HepG2 (cell line): Measurements from ENCODE around the gene LAPTM4A. TPM values are rescaled to one million over a fixed set of nuclear protein-coding genes. Genes with fewer than 3 reads are reported as not detected.

Experiments used
- ARID2 ChIP-seq: sonication (generic); formaldehyde crosslinking; IDR thresholded peaks from 2 replicates; pipeline ENCODE4 v1.8.1; 2022; ENCODE audit warnings: mild to moderate bottlenecking, missing genetic modification reagents, borderline replicate concordance
- CTCF ChIP-seq: sonication (generic); formaldehyde crosslinking; IDR thresholded peaks from 2 replicates; pipeline ENCODE4 v1.5.0; 2020; ENCODE audit warnings: mild to moderate bottlenecking, missing genetic modification reagents, moderate library complexity
- DMAP1 ChIP-seq: IDR thresholded peaks from 2 replicates; pipeline ENCODE4 v1.6.1; 2016
- EEA1 ChIP-seq: sonication (generic); formaldehyde crosslinking; IDR thresholded peaks from 2 replicates; pipeline ENCODE4 v1.5.1; 2020; ENCODE audit warnings: mild to moderate bottlenecking, missing genetic modification reagents, borderline replicate concordance
- FOXC1 ChIP-seq: sonication (generic); formaldehyde crosslinking; IDR thresholded peaks from 2 replicates; pipeline ENCODE4 v1.8.0; 2022; ENCODE audit warnings: mild to moderate bottlenecking, missing genetic modification reagents, borderline replicate concordance
- GPN1 ChIP-seq: sonication (generic); formaldehyde crosslinking; IDR thresholded peaks from 2 replicates; pipeline ENCODE4 v1.5.1; 2020; ENCODE audit warnings: missing genetic modification reagents, borderline replicate concordance
- IKZF1 ChIP-seq: fragments of 450-650 bp; IDR thresholded peaks from 2 replicates; pipeline ENCODE4 v1.7.1; 2016
- MIXL1 ChIP-seq: IDR thresholded peaks from 2 replicates; pipeline ENCODE4 v1.6.1; 2016
- MLLT10 ChIP-seq: sonication (generic); formaldehyde crosslinking; IDR thresholded peaks from 2 replicates; pipeline ENCODE4 v1.4.0; 2020; ENCODE audit warnings: missing genetic modification reagents
- NFIC ChIP-seq: IDR thresholded peaks from 2 replicates; pipeline ENCODE4 v1.6.1; 2012; ENCODE audit warnings: mild to moderate bottlenecking, low read length, inconsistent platforms
- NFYB ChIP-seq: sonication (generic); formaldehyde crosslinking; IDR thresholded peaks from 2 replicates; pipeline ENCODE4 v1.4.0; 2020; ENCODE audit warnings: missing genetic modification reagents
- NR3C1 ChIP-seq: sonication (generic); formaldehyde crosslinking; IDR thresholded peaks from 2 replicates; pipeline ENCODE4 v1.4.0; 2020; ENCODE audit warnings: missing genetic modification reagents
- RBM22 ChIP-seq: fragments of 200-400 bp; formaldehyde crosslinking; optimal IDR thresholded peaks from 2 replicates; pipeline ENCODE3; 2017; ENCODE audit warnings: mild to moderate bottlenecking, low read length, moderate library complexity
- RBM39 ChIP-seq: fragments of 200-400 bp; formaldehyde crosslinking; IDR thresholded peaks from one replicate; pipeline ENCODE4 v1.6.1; 2018; ENCODE audit warnings: antibody characterized with exemption, mild to moderate bottlenecking, low read depth, low read length; ENCODE audit not compliant: poor library complexity, severe bottlenecking
- SAFB2 ChIP-seq: sonication (generic); formaldehyde crosslinking; IDR thresholded peaks from 2 replicates; pipeline ENCODE4 v1.5.1; 2020; ENCODE audit warnings: missing genetic modification reagents, low read depth, mild to moderate bottlenecking, borderline replicate concordance
- SIN3A ChIP-seq: IDR thresholded peaks from 2 replicates; pipeline ENCODE4 v1.6.1; 2011; ENCODE audit warnings: low read depth, mild to moderate bottlenecking, control low read depth, low read length, borderline replicate concordance
- SSRP1 ChIP-seq: IDR thresholded peaks from 2 replicates; pipeline ENCODE4 v1.6.1; 2016; ENCODE audit warnings: control low read depth
- TCF7 ChIP-seq: sonication (generic); IDR thresholded peaks from 2 replicates; pipeline ENCODE4 v1.6.1; 2016; ENCODE audit warnings: antibody characterized with exemption, low read depth
- WIZ ChIP-seq: sonication (generic); formaldehyde crosslinking; IDR thresholded peaks from 2 replicates; pipeline ENCODE4 v1.5.1; 2020; ENCODE audit warnings: mild to moderate bottlenecking, missing genetic modification reagents
- ZBTB49 ChIP-seq: sonication (generic); formaldehyde crosslinking; IDR thresholded peaks from 2 replicates; pipeline ENCODE4 v1.4.0; 2020; ENCODE audit warnings: missing genetic modification reagents, borderline replicate concordance
- ZFY ChIP-seq: sonication (generic); formaldehyde crosslinking; IDR thresholded peaks from 2 replicates; pipeline ENCODE4 v1.4.0; 2020; ENCODE audit warnings: missing genetic modification reagents
- ZNF138 ChIP-seq: sonication (generic); formaldehyde crosslinking; IDR thresholded peaks from 2 replicates; pipeline ENCODE4 v1.5.0; 2020; ENCODE audit warnings: mild to moderate bottlenecking, low read depth, missing genetic modification reagents
- ZNF180 ChIP-seq: sonication (generic); formaldehyde crosslinking; IDR thresholded peaks from 2 replicates; pipeline ENCODE4 v1.4.0; 2020; ENCODE audit warnings: low read depth, missing genetic modification reagents, borderline replicate concordance
- ZNF317 ChIP-seq: sonication (generic); formaldehyde crosslinking; IDR thresholded peaks from 2 replicates; pipeline ENCODE4 v1.5.0; 2020; ENCODE audit warnings: mild to moderate bottlenecking, missing genetic modification reagents
- ZNF558 ChIP-seq: sonication (generic); formaldehyde crosslinking; IDR thresholded peaks from 2 replicates; pipeline ENCODE4 v1.9.0; 2022; ENCODE audit warnings: mild to moderate bottlenecking, missing genetic modification reagents, borderline replicate concordance
- ZNF574 ChIP-seq: sonication (generic); formaldehyde crosslinking; IDR thresholded peaks from 2 replicates; pipeline ENCODE4 v1.4.0; 2020; ENCODE audit warnings: missing genetic modification reagents
- polyA plus RNA-seq, 8 experiments: library from polyadenylated mRNA; depleted of rRNA in 3 of 8; stranded (reverse) in 7 of 8; unstranded in 1 of 8; fragments of >200 nt; fragmentation: Illumina TruSeq in 4 of 8; extraction: Trizol in 4 of 8; gene quantifications; 2 replicates each; pipeline versions ENCODE4 v1.2.1 to v1.2.3, GENCODE V29; 2011 to 2016; ENCODE audit warnings: low read depth in 4 of 8, missing spikeins in 1 of 8, mixed read lengths in 1 of 8; ENCODE audit not compliant: insufficient read depth in 1 of 8
- total RNA-seq, 5 experiments: library from RNA; depleted of rRNA; stranded (reverse); fragments of >200 nt; fragmentation: Illumina TruSeq; extraction: Trizol; gene quantifications; 2 replicates each; pipeline ENCODE4 v1.2.3, GENCODE V29; 2016; ENCODE audit warnings: low read depth in 1 of 5

Gene LAPTM4A
- total and polyA plus RNA-seq, 2 of the 13 experiments (the other 11 are each of a cell fraction or from before 2014, with no cell fraction given), result 116 to 558 TPM

GRCh38 chr2:20097889-20098714 is 46.7 kb upstream of the LAPTM4A start (continued):
- no peak for TF ChIP-seq MLLT10
- TF ChIP-seq SIN3A, result no peak
- TF ChIP-seq GPN1 (CRISPR knock-in tag), result no peak
- no peak for TF ChIP-seq RBM22
- TF ChIP-seq DMAP1 (CRISPR knock-in tag), result no peak
- no peak for TF ChIP-seq EEA1 (CRISPR knock-in tag)
- TF ChIP-seq MIXL1 (CRISPR knock-in tag), result peak; percentile 45; the same call in 1 of the 2 replicates
- TF ChIP-seq CTCF (CRISPR knock-in tag), result peak; percentile 98
- TF ChIP-seq ZNF558 (CRISPR knock-in tag), result no peak
- no peak for TF ChIP-seq ZBTB49 (CRISPR knock-in tag)
- TF ChIP-seq ZNF317 (CRISPR knock-in tag), result no peak
- TF ChIP-seq RBM39, result no peak
- TF ChIP-seq SSRP1 (CRISPR knock-in tag), result no peak
- 0 out of 2 replicates have a peak, but pooled peaks have one; percentile 39 for TF ChIP-seq ZNF138 (CRISPR knock-in tag)
- no peak for TF ChIP-seq SAFB2 (CRISPR knock-in tag)
- peak; percentile 60 for TF ChIP-seq ZNF574 (CRISPR knock-in tag)
- no peak for TF ChIP-seq NFIC
- TF ChIP-seq ZFY, result 0 out of 2 replicates have a peak, but pooled peaks have one; percentile 26
- no peak for TF ChIP-seq TCF7
- no peak for TF ChIP-seq FOXC1
- TF ChIP-seq ZNF180 (CRISPR knock-in tag), result no peak
- TF ChIP-seq IKZF1, result no peak
- TF ChIP-seq WIZ, result no peak
- TF ChIP-seq NFYB (CRISPR knock-in tag), result no peak
- TF ChIP-seq NR3C1 (CRISPR knock-in tag), result no peak
- no peak for TF ChIP-seq ARID2 (CRISPR knock-in tag)
